Left lung (tissue), 14 donors: Measurements from ENCODE around the gene MYL1. TPM values are rescaled to one million over a fixed set of nuclear protein-coding genes. Genes with fewer than 3 reads are reported as not detected.

Experiments used
- ATAC-seq: fragments of 200-7000 bp; cut with Tn5 transposase; one replicate; pipeline ENCODE4 v1.9.1; 2020; ENCODE audit warnings: moderate library complexity
- DNase-seq, 4 donors: peaks; one replicate each; pipeline ENCODE4 v3.0.0-alpha.2; 2013 to 2020
- H3K27ac ChIP-seq, 2 donors: fragments of 200-600 bp; sonication (generic) in 1 of 2; one replicate each; pipeline versions ENCODE4 v1.5.0 to v1.8.0; 2020 to 2021
- H3K27me3 ChIP-seq, 2 donors: fragments of 200-600 bp; sonication (generic) in 1 of 2; one replicate each; pipeline versions ENCODE4 v1.5.0 to v1.8.0; 2020 to 2021
- H3K36me3 ChIP-seq, 2 donors: fragments of 200-600 bp; sonication (generic) in 1 of 2; one replicate each; pipeline versions ENCODE4 v1.5.0 to v1.8.0; 2020 to 2021
- H3K4me1 ChIP-seq, 2 donors: fragments of 200-600 bp; one replicate each; pipeline ENCODE4 v1.8.0; 2021
- H3K4me3 ChIP-seq, 2 donors: fragments of 200-600 bp; sonication (generic) in 1 of 2; one replicate each; pipeline versions ENCODE4 v1.5.0 to v1.8.0; 2020 to 2021; ENCODE audit warnings: mild to moderate bottlenecking in 1 of 2
- H3K9me3 ChIP-seq, 2 donors: fragments of 200-600 bp; sonication (generic) in 1 of 2; one replicate each; pipeline versions ENCODE4 v1.5.0 to v1.8.0; 2020 to 2021
- intact Hi-C, 2 donors: fragments of 100-400 bp; cut with DNase I; formaldehyde crosslinking; loops; one replicate each; pipeline versions ENCODE4 v1.11.2 to v1.14.2; 2022
- long read RNA-seq, 12 donors: library from polyadenylated mRNA in 2 of 12; unstranded in 2 of 12; transcript quantifications; one replicate each; pipeline ENCODE4 v2.0.0 and lab custom pipeline, GENCODE V29; 2019 to 2026
- polyA plus RNA-seq, 6 donors: library from polyadenylated mRNA; unstranded; fragments of 120-200 nt; gene quantifications; one replicate each; pipeline ENCODE4 v1.2.1, GENCODE V29; 2013; ENCODE audit not compliant: insufficient read length in 6 of 6
- total RNA-seq, 2 donors: library from RNA; stranded (reverse); fragmentation: NEBNext Ultra II Directional; extraction: Animal tissue kit (Norgen Biotek cat#: 25700); gene quantifications; one replicate each; pipeline ENCODE4 v1.2.1, GENCODE V29; 2021
- TF ChIP-seq, protein P1 (sequence below), 2 donors: fragments of 200-600 bp; sonication (generic) in 1 of 2; IDR thresholded peaks; one replicate each; pipeline versions ENCODE4 v1.5.0 to v1.8.0; 2021; ENCODE audit warnings: antibody characterized with exemption in 2 of 2
- donor health status: DM: no; HTN: yes; CAD: no.
- donor health status: DM: no; HTN: no; CAD: no.

The MYL1 gene
- total RNA-seq, result not detected
- polyA plus RNA-seq, result under 1 TPM in 1 of 6 donors, not detected in 5; 0.54 TPM
- long read RNA-seq, donor 1, result 0 reads
- long read RNA-seq, donor 2, result 0 reads
- long read RNA-seq, donor 3, result 0 reads
- long read RNA-seq, donor 4, result 0 reads
- long read RNA-seq, donor 5, result 0 reads
- long read RNA-seq, donor 6, transcript MYL1-202 (7 exons, 1,065 nt), result minor isoform, 8 of 17 reads
- long read RNA-seq, donor 6, transcript MYL1-201 (7 exons, 870 nt), result major isoform, 9 of 17 reads
- long read RNA-seq, donor 6, partial matches to known transcripts, result 0 of 17 reads
- long read RNA-seq, donor 6, other reads (novel, unspliced or antisense), result 0 of 17 reads
- long read RNA-seq, donor 7, result 0 reads
- long read RNA-seq, donor 8, transcript MYL1-201 (7 exons, 870 nt), result minor isoform, 7 of 21 reads
- long read RNA-seq, donor 8, transcript MYL1-202 (7 exons, 1,065 nt), result major isoform, 14 of 21 reads
- long read RNA-seq, donor 8, partial matches to known transcripts, result 0 of 21 reads
- long read RNA-seq, donor 8, other reads (novel, unspliced or antisense), result 0 of 21 reads
- long read RNA-seq, donor 9, transcript MYL1-201 (7 exons, 870 nt), result minor isoform, 7 of 19 reads
- long read RNA-seq, donor 9, transcript MYL1-202 (7 exons, 1,065 nt), result major isoform, 12 of 19 reads
- long read RNA-seq, donor 9, partial matches to known transcripts, result 0 of 19 reads
- long read RNA-seq, donor 9, other reads (novel, unspliced or antisense), result 0 of 19 reads
- long read RNA-seq, donor 10, result 0 reads
- long read RNA-seq, donor 11, result 0 reads
- long read RNA-seq, donor 12, transcript MYL1-201 (7 exons, 870 nt), result major isoform, 5 of 9 reads
- long read RNA-seq, donor 12, partial matches to known transcripts, result 0 of 9 reads
- long read RNA-seq, donor 12, other reads (novel, unspliced or antisense), result 0 of 9 reads

DNA sequence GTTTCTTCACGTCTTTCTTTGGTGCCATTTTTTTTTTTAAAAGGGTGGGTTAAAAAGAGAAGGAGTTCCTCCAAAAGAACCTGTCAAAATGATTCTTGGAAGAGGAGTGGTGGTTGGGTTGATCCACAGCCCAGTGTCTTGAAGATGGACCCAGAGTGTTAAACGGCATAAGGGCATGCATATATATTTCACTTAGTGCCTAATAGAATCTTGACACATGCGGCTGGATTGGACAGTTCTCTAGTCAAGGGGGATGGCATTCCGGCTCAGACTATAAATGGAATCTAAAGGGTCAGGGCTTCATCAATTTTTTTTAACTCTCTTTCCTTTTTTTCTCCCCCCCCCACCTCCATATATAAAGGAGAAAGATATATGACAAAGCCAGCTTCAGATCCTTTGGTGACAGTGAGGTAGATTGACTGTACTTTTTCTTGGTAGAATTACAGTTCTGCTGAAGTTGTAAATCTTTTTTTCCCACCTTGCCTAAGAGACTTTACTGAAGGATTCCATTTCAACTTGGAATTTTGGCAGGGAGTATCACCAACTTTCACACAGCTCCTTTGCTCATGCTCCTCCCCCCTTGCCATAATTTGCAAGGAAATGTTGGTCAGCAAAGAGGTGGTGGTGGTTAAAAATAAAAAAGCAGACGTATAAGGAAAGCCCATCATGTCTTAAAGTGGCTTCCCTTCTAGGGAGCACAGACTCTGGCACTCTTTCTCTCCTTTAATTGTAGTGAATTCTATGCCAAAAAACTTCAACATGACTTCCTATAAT lies at the start of gene MYL1:
Gene MYL1 (minus strand): TSS at position 160 of the 774 bp plus-strand sequence. CDS start 132 bp downstream, at position 28.
- Histone ChIP-seq H3K4me1 (no peaks in the 10 kb centered on the region), H3K36me3 (no peaks in the 10 kb centered on the region), H3K9me3 (no peaks in the 10 kb centered on the region), H3K27ac (no peak within 1 kb of the TSS), H3K4me3 (no peak within 1 kb of the TSS), H3K27me3 (no peaks in the 10 kb centered on the region)
- DNase-seq (no peak), ATAC-seq (no peak)
- TF ChIP-seq, protein P1, sequence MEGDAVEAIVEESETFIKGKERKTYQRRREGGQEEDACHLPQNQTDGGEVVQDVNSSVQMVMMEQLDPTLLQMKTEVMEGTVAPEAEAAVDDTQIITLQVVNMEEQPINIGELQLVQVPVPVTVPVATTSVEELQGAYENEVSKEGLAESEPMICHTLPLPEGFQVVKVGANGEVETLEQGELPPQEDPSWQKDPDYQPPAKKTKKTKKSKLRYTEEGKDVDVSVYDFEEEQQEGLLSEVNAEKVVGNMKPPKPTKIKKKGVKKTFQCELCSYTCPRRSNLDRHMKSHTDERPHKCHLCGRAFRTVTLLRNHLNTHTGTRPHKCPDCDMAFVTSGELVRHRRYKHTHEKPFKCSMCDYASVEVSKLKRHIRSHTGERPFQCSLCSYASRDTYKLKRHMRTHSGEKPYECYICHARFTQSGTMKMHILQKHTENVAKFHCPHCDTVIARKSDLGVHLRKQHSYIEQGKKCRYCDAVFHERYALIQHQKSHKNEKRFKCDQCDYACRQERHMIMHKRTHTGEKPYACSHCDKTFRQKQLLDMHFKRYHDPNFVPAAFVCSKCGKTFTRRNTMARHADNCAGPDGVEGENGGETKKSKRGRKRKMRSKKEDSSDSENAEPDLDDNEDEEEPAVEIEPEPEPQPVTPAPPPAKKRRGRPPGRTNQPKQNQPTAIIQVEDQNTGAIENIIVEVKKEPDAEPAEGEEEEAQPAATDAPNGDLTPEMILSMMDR (IDR thresholded peaks at IDR 0.05), result no peak
- intact Hi-C loops, result no loop called here

- no peaks in the 10 kb centered on the region for H3K36me3 ChIP-seq
- no peak overlapping the region for H3K4me3 ChIP-seq
- DNase-seq (no peak), ATAC-seq (no peak)
- H3K4me1 ChIP-seq, result no peaks in the 10 kb centered on the region
- H3K27me3 ChIP-seq, result no peaks in the 10 kb centered on the region
- TF ChIP-seq, protein P1 (IDR thresholded peaks at IDR 0.05), result no peak
- intact Hi-C loops, result no loop called here
- no peak overlapping the region for H3K27ac ChIP-seq
- no peaks in the 10 kb centered on the region for H3K9me3 ChIP-seq
These were observed 48.9 kb upstream of the MYL1 start for GRCh38 chr2:210363876-210364275.

GRCh38 chr2:210363261-210363660 lies 48.3 kb upstream of the MYL1 start:
- intact Hi-C loops, result no loop called here
- ATAC-seq (peak; percentile 52), DNase-seq (no peak)
- no peaks in the 10 kb centered on the region for H3K36me3 ChIP-seq
- no peak overlapping the region for H3K27ac ChIP-seq
- no peaks in the 10 kb centered on the region for H3K4me1 ChIP-seq
- no peaks in the 10 kb centered on the region for H3K27me3 ChIP-seq
- H3K9me3 ChIP-seq, result no peaks in the 10 kb centered on the region
- TF ChIP-seq, protein P1 (IDR thresholded peaks at IDR 0.05), result peak in 1 of 2 donors; percentile 9
- no peak overlapping the region for H3K4me3 ChIP-seq

DNA sequence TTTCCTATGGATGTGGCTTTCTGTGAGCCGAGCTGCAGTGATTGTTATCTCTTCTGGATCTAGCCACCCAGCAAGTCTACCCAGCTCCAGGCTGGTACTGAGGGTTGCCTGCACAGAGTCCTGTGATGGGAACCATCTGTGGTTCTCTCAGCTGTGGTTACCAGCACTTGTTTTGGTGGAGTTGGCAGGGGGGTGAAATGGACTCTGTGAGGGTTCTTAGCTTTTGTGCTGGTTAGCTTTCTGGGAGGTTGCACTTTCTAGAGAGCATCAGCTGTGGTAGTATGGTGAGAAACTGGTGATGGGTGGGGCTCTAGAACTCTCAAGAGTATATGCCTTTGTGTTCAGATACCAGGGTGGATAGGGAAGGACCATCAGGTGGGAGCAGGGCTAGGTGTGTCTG lies 45.4 kb upstream of the MYL1 start:
- intact Hi-C loops, result no loop called here
- Histone ChIP-seq H3K9me3 (no peaks in the 10 kb centered on the region), H3K36me3 (no peaks in the 10 kb centered on the region), H3K27me3 (no peaks in the 10 kb centered on the region), H3K27ac (no peak overlapping the region), H3K4me1 (no peaks in the 10 kb centered on the region), H3K4me3 (no peak overlapping the region)
- DNase-seq (no peak), ATAC-seq (no peak)
- TF ChIP-seq, protein P1 (IDR thresholded peaks at IDR 0.05), result no peak
